Measurements from ENCODE around the gene GDF2.
A peak's percentile ranks its signal among the peaks of the same experiment; 100 is the strongest.

GDF2 gene

GRCh38 chr10:47356708-47357107 lies 34.5 kb downstream of the GDF2 start:
- no peak for DNase-seq

- no peak for DNase-seq
Observed at GRCh38 chr10:47357131-47357582, 34.9 kb downstream of the GDF2 start.

- DNase-seq: no peak
Observed at GRCh38 chr10:47357911-47358310, 35.7 kb downstream of the GDF2 start.

GRCh38 chr10:47358457-47358856 lies 36.2 kb downstream of the GDF2 start:
- no peak for DNase-seq

GRCh38 chr10:47359101-47359500 lies 36.8 kb downstream of the GDF2 start:
- no peak for DNase-seq

- no peak for DNase-seq
Observed at GRCh38 chr10:47359626-47360418, 37.6 kb downstream of the GDF2 start.

- no peak for DNase-seq
Observed at GRCh38 chr10:47360419-47361040, 38.3 kb downstream of the GDF2 start.

- DNase-seq: peak; percentile 40
Observed at GRCh38 chr10:47361293-47361692, 39.0 kb downstream of the GDF2 start.

GRCh38 chr10:47362199-47362598 lies 39.9 kb downstream of the GDF2 start:
- no peak for DNase-seq

GRCh38 chr10:47363781-47364180 lies 41.5 kb downstream of the GDF2 start:
- no peak for DNase-seq

- peak; percentile 6 for DNase-seq
Observed at GRCh38 chr10:47364366-47364765, 42.1 kb downstream of the GDF2 start.

GRCh38 chr10:47364911-47365310 lies 42.7 kb downstream of the GDF2 start:
- DNase-seq: no peak

- DNase-seq: no peak
Observed at GRCh38 chr10:47365431-47366180, 43.4 kb downstream of the GDF2 start.

GRCh38 chr10:47366181-47366631 lies 44.0 kb downstream of the GDF2 start:
- DNase-seq: no peak

GRCh38 chr10:47366731-47367460 lies 44.6 kb downstream of the GDF2 start:
- no peak for DNase-seq

- DNase-seq: no peak
Observed at GRCh38 chr10:47367646-47368045, 45.4 kb downstream of the GDF2 start.

- no peak for DNase-seq
Observed at GRCh38 chr10:47368431-47369180, 46.4 kb downstream of the GDF2 start.

GRCh38 chr10:47369251-47369894 lies 47.1 kb downstream of the GDF2 start:
- DNase-seq: no peak

GRCh38 chr10:47370015-47370767 lies 47.9 kb downstream of the GDF2 start:
- no peak for DNase-seq

- DNase-seq: no peak
Observed at GRCh38 chr10:47370878-47371277, 48.6 kb downstream of the GDF2 start.
